ENCODE measurements around the gene AXIN1.

- TF ChIP-seq TAF1 (IDR thresholded peaks at IDR 0.05; ENCODE audit: borderline replicate concordance, low read depth, low read length): no peak
- TF ChIP-seq POLR2AphosphoS5 (IDR thresholded peaks at IDR 0.05; ENCODE audit: low read depth, low read length): no peak
These were observed 62.4 kb downstream of the AXIN1 start for GRCh38 chr16:290015-290680.

All from GM12892 (cell line).